ENCODE measurements around the gene PABPC1L. TPM values are rescaled to one million over a fixed set of nuclear protein-coding genes. Genes with fewer than 3 reads are reported as not detected.
"Not testable (repeated sequence)": the region's sequence is repeated elsewhere in the genome, so short reads cannot be mapped to it uniquely, and the experiment has no call there.

PABPC1L gene
- total RNA-seq, 1 donor from 2014 or later: 61.1 TPM

DNA sequence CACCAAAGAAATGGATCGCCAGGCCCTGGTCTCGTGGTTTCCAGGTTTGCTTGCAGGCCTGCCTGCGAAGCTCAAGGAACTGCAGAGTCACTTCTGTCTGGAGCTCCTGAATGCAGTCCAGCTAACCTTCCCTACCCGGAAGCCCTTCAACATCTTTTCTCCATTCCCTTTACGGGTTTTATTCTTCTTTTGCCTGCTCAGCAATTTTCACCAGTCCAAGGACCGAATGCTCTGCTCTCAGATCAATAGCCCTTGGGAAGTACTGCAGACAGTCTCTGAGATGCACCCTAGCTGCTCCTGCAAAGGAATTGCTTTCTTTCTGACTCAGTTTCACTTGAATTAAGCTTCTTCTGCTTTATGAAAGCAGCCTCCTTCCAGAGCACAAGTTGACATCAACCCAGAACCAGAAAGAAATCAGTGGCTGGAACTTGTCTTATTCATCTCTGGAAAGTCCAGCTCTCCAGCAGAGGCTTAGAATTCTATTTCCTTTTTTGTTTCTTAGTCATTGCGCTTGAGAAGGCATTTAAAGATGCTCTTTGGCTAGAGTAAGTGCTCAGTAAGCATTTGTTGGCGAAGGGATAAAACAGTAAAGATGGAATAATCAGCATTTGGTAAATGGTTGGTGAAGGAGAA lies 43.0 kb upstream of the PABPC1L start:
- no peaks in the 10 kb centered on the region for H3K9me3 Mint-ChIP-seq
- no peak overlapping the region for H3K4me3 Mint-ChIP-seq
- intact Hi-C loops (cut with micrococcal nuclease): loop anchor here (1.0 to 5.0 kb wide), 8 partner anchors 120 to 750 kb away; partner anchors contain the start of gene TTPAL
- CTCF ChIA-PET: interaction anchor here (0.7 to 2.7 kb wide), 11 partner anchors 8 to 650 kb away, joined by 3 to 22 read pairs (median 4); no protein-coding TSS in a partner anchor
- no peak overlapping the region for H3K27ac Mint-ChIP-seq
- H3K4me1 Mint-ChIP-seq: peaks cover 13% of the 10 kb centered on the region
- POLR2A ChIA-PET: interaction anchor here (0.8 to 1.5 kb wide), 2 partner anchors 19 to 181 kb away, joined by 3 to 5 read pairs; partner anchors contain the start of gene YWHAB
- DNase-seq (no peak), ATAC-seq (ENCODE audit: low read depth) (no peak)
- peaks cover 5% of the 10 kb centered on the region for H3K27me3 Mint-ChIP-seq
- H3K36me3 Mint-ChIP-seq (ENCODE audit: low read depth): no peaks in the 10 kb centered on the region
- TF ChIP-seq, protein P1, sequence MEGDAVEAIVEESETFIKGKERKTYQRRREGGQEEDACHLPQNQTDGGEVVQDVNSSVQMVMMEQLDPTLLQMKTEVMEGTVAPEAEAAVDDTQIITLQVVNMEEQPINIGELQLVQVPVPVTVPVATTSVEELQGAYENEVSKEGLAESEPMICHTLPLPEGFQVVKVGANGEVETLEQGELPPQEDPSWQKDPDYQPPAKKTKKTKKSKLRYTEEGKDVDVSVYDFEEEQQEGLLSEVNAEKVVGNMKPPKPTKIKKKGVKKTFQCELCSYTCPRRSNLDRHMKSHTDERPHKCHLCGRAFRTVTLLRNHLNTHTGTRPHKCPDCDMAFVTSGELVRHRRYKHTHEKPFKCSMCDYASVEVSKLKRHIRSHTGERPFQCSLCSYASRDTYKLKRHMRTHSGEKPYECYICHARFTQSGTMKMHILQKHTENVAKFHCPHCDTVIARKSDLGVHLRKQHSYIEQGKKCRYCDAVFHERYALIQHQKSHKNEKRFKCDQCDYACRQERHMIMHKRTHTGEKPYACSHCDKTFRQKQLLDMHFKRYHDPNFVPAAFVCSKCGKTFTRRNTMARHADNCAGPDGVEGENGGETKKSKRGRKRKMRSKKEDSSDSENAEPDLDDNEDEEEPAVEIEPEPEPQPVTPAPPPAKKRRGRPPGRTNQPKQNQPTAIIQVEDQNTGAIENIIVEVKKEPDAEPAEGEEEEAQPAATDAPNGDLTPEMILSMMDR (IDR thresholded peaks at IDR 0.05): no peak

DNA sequence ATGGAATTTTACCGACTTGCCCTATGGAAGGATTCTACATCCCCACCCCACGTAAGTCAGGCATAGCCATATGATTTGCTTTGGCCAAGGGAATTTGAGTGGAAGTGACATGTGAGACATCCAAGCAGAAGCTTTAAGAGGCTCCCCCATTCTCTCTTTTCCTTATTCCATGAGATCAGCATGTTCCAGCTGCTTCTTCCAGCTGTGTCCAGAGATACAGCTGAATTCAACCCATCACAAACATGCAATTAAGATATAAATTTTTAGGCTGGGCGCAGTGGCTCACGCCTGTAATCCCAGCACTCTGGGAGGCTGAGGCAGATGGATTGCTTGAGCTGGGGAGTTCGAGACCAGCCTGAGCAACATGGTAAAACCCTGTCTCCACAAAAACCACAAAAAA lies 40.4 kb upstream of the PABPC1L start:
- ChIA-PET POLR2A (no interaction called here), CTCF (no interaction called here)
- Mint-ChIP-seq H3K4me3 (no peak overlapping the region), H3K4me1 (peaks cover 13% of the 10 kb centered on the region), H3K9me3 (no peaks in the 10 kb centered on the region), H3K27me3 (peaks cover 5% of the 10 kb centered on the region), H3K36me3 (ENCODE audit: low read depth) (no peaks in the 10 kb centered on the region), H3K27ac (no peak overlapping the region)
- intact Hi-C loops (cut with micrococcal nuclease): loop anchor here (5.0 kb wide), 2 partner anchors 392 to 752 kb away; partner anchors contain the start of gene TTPAL
- no peak for ATAC-seq (ENCODE audit: low read depth)
- DNase-seq: no peak
- TF ChIP-seq, protein P1 (IDR thresholded peaks at IDR 0.05): no peak

DNA sequence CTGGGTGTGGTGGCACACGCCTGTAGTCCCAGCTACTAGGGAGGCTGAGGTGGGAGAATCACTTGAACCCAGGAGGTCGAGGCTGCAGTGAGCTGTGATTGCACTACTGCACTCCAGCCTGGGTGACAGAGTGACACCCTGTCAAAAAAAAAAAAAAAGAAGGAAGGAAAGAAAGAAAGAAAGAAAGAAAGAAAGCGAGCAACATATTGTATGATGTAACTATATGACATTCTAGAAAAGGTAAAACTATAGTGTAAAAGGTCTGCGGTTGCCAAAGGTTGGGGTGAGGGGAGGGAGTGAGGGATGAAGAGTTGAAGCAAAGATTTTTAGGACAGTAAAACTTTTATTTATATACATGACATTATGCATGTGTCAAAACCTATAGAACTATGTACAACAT lies 27.5 kb upstream of the PABPC1L start:
- H3K36me3 Mint-ChIP-seq (ENCODE audit: low read depth); DNase-seq; ATAC-seq (ENCODE audit: low read depth); H3K27me3 Mint-ChIP-seq; H3K4me3 Mint-ChIP-seq; CTCF ChIA-PET; H3K9me3 Mint-ChIP-seq; H3K27ac Mint-ChIP-seq: not testable (repeated sequence)
- POLR2A ChIA-PET: interaction anchor here (0.6 kb wide), 1 partner anchor 680 kb away, joined by 3 read pairs; no protein-coding TSS in a partner anchor
- H3K4me1 Mint-ChIP-seq: peaks cover 30% of the 10 kb centered on the region
- intact Hi-C loops (cut with micrococcal nuclease): loop anchor here (10.0 kb wide), 2 partner anchors 412 to 1802 kb away; partner anchors contain the start of gene TP53RK

DNA sequence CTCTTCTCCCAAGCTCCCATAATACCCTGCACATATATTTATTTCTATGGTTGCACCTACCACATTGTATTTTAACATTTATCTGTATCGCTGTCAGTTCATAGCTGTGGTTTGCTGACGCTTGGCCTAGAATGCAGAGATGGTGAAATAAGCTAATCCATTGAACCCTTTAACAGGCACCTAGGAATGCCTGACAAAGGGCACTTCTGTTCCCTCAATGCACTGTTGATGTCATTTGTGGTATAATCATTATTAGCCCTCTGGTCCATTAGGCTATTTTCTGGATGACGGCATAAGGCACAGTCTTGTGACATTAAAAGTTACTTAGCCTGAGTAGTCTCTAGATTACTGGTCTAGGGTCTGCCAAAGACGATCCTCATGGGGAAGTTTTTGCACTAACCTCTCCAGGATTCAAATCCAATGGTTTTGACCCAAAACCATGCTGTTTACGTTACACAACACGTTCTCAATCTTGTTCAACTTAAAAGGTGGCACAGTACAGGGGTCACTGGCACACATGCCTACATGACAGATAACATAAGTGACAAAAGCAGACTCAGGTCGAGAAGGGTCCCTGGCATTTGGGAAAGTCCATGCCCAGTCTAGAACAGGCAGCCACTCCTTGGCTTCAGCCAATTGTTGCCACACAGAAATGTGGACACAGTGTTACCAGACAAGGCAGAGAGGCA lies 26.5 kb upstream of the PABPC1L start:
- TF ChIP-seq, protein P1 (IDR thresholded peaks at IDR 0.05): no peak
- intact Hi-C loops (cut with micrococcal nuclease): loop anchor here (10.0 kb wide), 2 partner anchors 411 to 1801 kb away; partner anchors contain the start of gene TP53RK
- ATAC-seq (ENCODE audit: low read depth): no peak
- no peak for DNase-seq
- no peak overlapping the region for H3K27ac Mint-ChIP-seq
- peaks cover 40% of the 10 kb centered on the region for H3K4me1 Mint-ChIP-seq
- H3K4me3 Mint-ChIP-seq: no peak overlapping the region
- H3K9me3 Mint-ChIP-seq: no peaks in the 10 kb centered on the region
- ChIA-PET POLR2A (no interaction called here), CTCF (no interaction called here)
- no peaks in the 10 kb centered on the region for H3K27me3 Mint-ChIP-seq
- H3K36me3 Mint-ChIP-seq (ENCODE audit: low read depth): peaks cover 13% of the 10 kb centered on the region

DNA sequence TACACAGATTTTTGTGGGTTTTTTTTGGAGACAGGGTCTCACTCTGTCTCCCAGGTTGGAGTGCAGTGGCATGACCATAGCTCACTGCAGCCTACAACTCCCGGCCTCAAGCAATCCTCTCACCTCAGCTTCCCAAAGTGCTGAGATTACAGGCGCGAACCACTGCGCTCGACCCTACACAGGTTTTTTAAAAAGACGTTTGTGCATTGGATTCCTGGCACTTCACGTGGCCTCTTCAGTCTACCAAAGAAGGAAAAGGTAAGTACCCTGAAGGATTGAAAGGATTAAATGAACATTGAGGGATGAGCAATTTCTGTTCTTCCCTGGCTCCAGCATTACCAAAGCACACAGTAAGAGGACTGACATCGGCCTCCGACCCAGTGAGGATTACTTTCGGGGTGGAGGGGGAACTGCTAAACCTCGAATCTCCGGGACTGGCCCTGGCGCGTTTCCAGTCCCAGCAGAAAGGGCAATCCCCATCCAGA lies 24.9 kb upstream of the PABPC1L start:
- Mint-ChIP-seq H3K4me3 (peak overlapping the region; percentile 93), H3K27ac (peak overlapping the region; percentile 91), H3K27me3 (no peaks in the 10 kb centered on the region), H3K9me3 (no peaks in the 10 kb centered on the region), H3K36me3 (ENCODE audit: low read depth) (peaks cover 27% of the 10 kb centered on the region), H3K4me1 (peaks cover 56% of the 10 kb centered on the region)
- ChIA-PET POLR2A (interaction anchor here (0.5 to 1.6 kb wide), 17 partner anchors 11 to 1294 kb away, joined by 3 to 12 read pairs (median 3); partner anchors contain the start of genes IFT52, PABPC1L, TOMM34 and TTPAL), CTCF (interaction anchor here (1.0 kb wide), 1 partner anchor 100 kb away, joined by 3 read pairs; no protein-coding TSS in a partner anchor)
- TF ChIP-seq, protein P1 (IDR thresholded peaks at IDR 0.05): no peak
- no peak for DNase-seq
- intact Hi-C loops (cut with micrococcal nuclease): loop anchor here (1.0 to 10.0 kb wide), 8 partner anchors 303 to 1800 kb away; partner anchors contain the start of genes PKIG, SERINC3, SRSF6 and SYS1
- no peak for ATAC-seq (ENCODE audit: low read depth)

Data from activated B cell treated with CpG ODN at 0.5 μM for 24 hours (primary cell).